T-cell (primary cell): ENCODE data around the gene COPS3. TPM values are rescaled to one million over a fixed set of nuclear protein-coding genes. Genes with fewer than 3 reads are reported as not detected.

Source experiments
- ATAC-seq, 4 experiments: fragments of 200-7000 bp in 3 of 4; fragments of 150-1000 bp in 1 of 4; cut with Tn5 transposase; replicated peaks in 1 of 4; 1 replicate in 3 of 4; 2 replicates in 1 of 4; pipeline ENCODE4 v1.10.0; 2021; ENCODE audit warnings: moderate library complexity in 3 of 4, mild to moderate bottlenecking in 2 of 4, moderate number of reproducible peaks in 1 of 4
- CTCF ChIA-PET, 2 donors: fragments of 300-600 bp; sonication (Branson Sonifier 250); formaldehyde crosslinking; loops; one replicate each; lab custom pipeline; 2022; ENCODE audit warnings: antibody characterized with exemption in 2 of 2; lab: Charles Lee
- POLR2A ChIA-PET, 2 donors: fragments of 300-600 bp; sonication (Branson Sonifier 250); formaldehyde crosslinking; loops; one replicate each; lab custom pipeline; 2022; ENCODE audit warnings: antibody characterized with exemption in 2 of 2; lab: Charles Lee
- DNase-seq, 35 experiments: peaks; one replicate each; pipeline versions ENCODE4 v3.0.0 to v3.0.0-alpha.2; 2013 to 2023
- H3K27ac ChIP-seq: one replicate; pipeline ENCODE4 v1.5.1; 2013; ENCODE audit warnings: low read length
- H3K27me3 ChIP-seq, 2 experiments: replicated peaks in 1 of 2; 1 replicate in 1 of 2; 2 replicates in 1 of 2; pipeline versions ENCODE4 v1.6.1 to v1.7.0; 2013; ENCODE audit warnings: low read length in 1 of 2, mixed read lengths in 1 of 2; ENCODE audit not compliant: control insufficient read depth in 2 of 2, insufficient read depth in 2 of 2; ENCODE audit errors: extremely low read depth in 1 of 2
- H3K36me3 ChIP-seq, 2 donors: 1 replicate in 1 of 2; 2 replicates in 1 of 2; pipeline versions ENCODE4 v1.6.1 to v1.7.0; 2013; ENCODE audit warnings: low read length in 1 of 2; ENCODE audit not compliant: control insufficient read depth in 2 of 2, insufficient read depth in 1 of 2; ENCODE audit errors: extremely low read depth in 1 of 2
- H3K4me1 ChIP-seq, 2 experiments: 1 replicate in 1 of 2; 2 replicates in 1 of 2; pipeline versions ENCODE4 v1.6.1 to v1.7.0; 2013; ENCODE audit warnings: low read length in 2 of 2, mixed read lengths in 1 of 2; ENCODE audit not compliant: insufficient read depth in 2 of 2, control insufficient read depth in 1 of 2; ENCODE audit errors: extremely low read depth in 1 of 2
- H3K4me3 ChIP-seq, 2 donors: 1 replicate in 1 of 2; 2 replicates in 1 of 2; pipeline versions ENCODE4 v1.5.1 to v1.7.0; 2013; ENCODE audit warnings: mild to moderate bottlenecking in 2 of 2, low read length in 1 of 2, moderate library complexity in 1 of 2; ENCODE audit not compliant: control insufficient read depth in 1 of 2; ENCODE audit errors: extremely low read depth in 1 of 2
- H3K9me3 ChIP-seq: 2 replicates; pipeline ENCODE4 v1.7.0; 2013
- H3K27ac Mint-ChIP-seq, 2 donors: one replicate each; pipeline ENCODE4 v1.8.0; 2020 to 2021; ENCODE audit warnings: mild to moderate bottlenecking in 2 of 2, mixed read lengths in 2 of 2
- H3K27me3 Mint-ChIP-seq, 2 donors: one replicate each; pipeline ENCODE4 v1.8.0; 2021 to 2022; ENCODE audit warnings: mixed read lengths in 2 of 2
- H3K36me3 Mint-ChIP-seq: one replicate; pipeline ENCODE4 v1.8.0; 2021; ENCODE audit warnings: mixed read lengths
- H3K4me1 Mint-ChIP-seq, 3 donors: one replicate each; pipeline ENCODE4 v1.8.0; 2020 to 2022; ENCODE audit warnings: mixed read lengths in 3 of 3, mild to moderate bottlenecking in 1 of 3
- H3K4me3 Mint-ChIP-seq, 3 donors: one replicate each; pipeline ENCODE4 v1.8.0; 2020 to 2022; ENCODE audit warnings: mild to moderate bottlenecking in 3 of 3, mixed read lengths in 3 of 3, moderate library complexity in 3 of 3
- H3K9me3 Mint-ChIP-seq, 3 donors: one replicate each; pipeline ENCODE4 v1.8.0; 2020 to 2022; ENCODE audit warnings: mixed read lengths in 3 of 3
- WGBS: methylation state at CpG from one replicate; pipeline ENCODE4 v1.1.5; 2013; ENCODE audit warnings: missing lambda C conversion rate; ENCODE audit not compliant: insufficient coverage; 5-methylcytosine and 5-hydroxymethylcytosine counted together
- total RNA-seq, 35 experiments: library from RNA in 6 of 35; stranded (reverse) in 6 of 35; fragments of 120-200 nt in 1 of 35; gene quantifications; one replicate each; pipeline versions ENCODE4 v1.2.1 to v1.2.4 and lab custom pipeline; 2013 to 2026

COPS3 gene
- total RNA-seq, 5 donors from 2014 or later (not counting 1 experiment from before 2014, with no cell fraction given) = 50.7 to 77.2 (median 55.6) TPM

DNA sequence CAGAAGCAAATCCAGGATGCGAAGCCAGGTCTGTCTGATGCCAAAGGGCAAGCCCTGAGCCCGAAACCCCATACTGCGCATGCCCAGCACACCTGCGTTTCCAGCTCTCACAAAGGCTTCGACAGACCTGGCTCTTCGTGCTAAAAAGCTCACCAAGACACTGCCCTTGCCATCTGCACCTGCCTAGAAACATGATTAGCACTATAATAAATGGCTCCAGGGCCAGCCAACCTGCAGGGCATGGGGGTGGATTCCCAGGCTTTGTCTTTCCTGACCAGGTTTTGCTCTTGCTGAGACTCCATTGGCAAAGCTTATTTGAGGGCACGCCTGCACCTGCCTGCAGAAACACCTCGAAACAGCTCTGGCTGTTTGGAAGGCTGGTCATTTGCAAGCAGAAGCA is 60.5 kb downstream of the COPS3 start:
- 100% methylated on average over 7 of the region's 8 CpGs for WGBS
- H3K36me3 ChIP-seq = peaks cover 43 to 93% of the 10 kb centered on the region in 2 donors

GRCh38 chr17:17217995-17218394 is 63.1 kb downstream of the COPS3 start:
- Histone ChIP-seq H3K27me3 (no peaks in the 10 kb centered on the region), H3K27ac (no peak overlapping the region), H3K4me3 (no peak overlapping the region), H3K4me1 (no peaks in the 10 kb centered on the region), H3K36me3 (peaks cover 27 to 92% of the 10 kb centered on the region in 2 donors), H3K9me3 (no peaks in the 10 kb centered on the region)
- ATAC-seq (no peak), DNase-seq (no peak)
- ChIA-PET CTCF (no interaction called here), POLR2A (no interaction called here)
- H3K36me3 Mint-ChIP-seq = peaks cover 63% of the 10 kb centered on the region
- WGBS = no CpG with 5 or more reads among the region's 3 CpGs
- H3K27me3 Mint-ChIP-seq = no peaks in the 10 kb centered on the region
- no peaks in the 10 kb centered on the region for H3K9me3 Mint-ChIP-seq
- peak overlapping the region in 1 of 2 donors; percentile 11 for H3K27ac Mint-ChIP-seq
- H3K4me3 Mint-ChIP-seq = no peak overlapping the region
- no peaks in the 10 kb centered on the region for H3K4me1 Mint-ChIP-seq

More for the DNA sequence above, 60.5 kb downstream of the COPS3 start:
- DNase-seq = no peak
- no peaks in the 10 kb centered on the region for H3K27me3 Mint-ChIP-seq
- H3K27ac Mint-ChIP-seq = no peak overlapping the region
- Histone ChIP-seq H3K9me3 (no peaks in the 10 kb centered on the region), H3K4me3 (no peak overlapping the region), H3K4me1 (no peaks in the 10 kb centered on the region), H3K27ac (no peak overlapping the region), H3K27me3 (no peaks in the 10 kb centered on the region)
- ChIA-PET CTCF (no interaction called here), POLR2A (no interaction called here)
- no peaks in the 10 kb centered on the region for H3K4me1 Mint-ChIP-seq
- peaks cover 68% of the 10 kb centered on the region for H3K36me3 Mint-ChIP-seq
- no peaks in the 10 kb centered on the region for H3K9me3 Mint-ChIP-seq
- no peak for ATAC-seq
- no peak overlapping the region for H3K4me3 Mint-ChIP-seq

GRCh38 chr17:17216776-17217175 is 64.3 kb downstream of the COPS3 start:
- Histone ChIP-seq H3K4me1 (no peaks in the 10 kb centered on the region), H3K4me3 (no peak overlapping the region), H3K27me3 (no peaks in the 10 kb centered on the region), H3K36me3 (peaks cover 27 to 83% of the 10 kb centered on the region in 2 donors), H3K27ac (no peak overlapping the region), H3K9me3 (no peaks in the 10 kb centered on the region)
- Mint-ChIP-seq H3K4me3 (no peak overlapping the region), H3K4me1 (no peaks in the 10 kb centered on the region), H3K36me3 (peaks cover 61% of the 10 kb centered on the region), H3K27me3 (no peaks in the 10 kb centered on the region), H3K9me3 (no peaks in the 10 kb centered on the region), H3K27ac (no peak overlapping the region)
- DNase-seq (no peak), ATAC-seq (no peak)
- POLR2A ChIA-PET = no interaction called here
- WGBS = 96% methylated on average over 15 of the region's 16 CpGs
- CTCF ChIA-PET = no interaction called here

DNA sequence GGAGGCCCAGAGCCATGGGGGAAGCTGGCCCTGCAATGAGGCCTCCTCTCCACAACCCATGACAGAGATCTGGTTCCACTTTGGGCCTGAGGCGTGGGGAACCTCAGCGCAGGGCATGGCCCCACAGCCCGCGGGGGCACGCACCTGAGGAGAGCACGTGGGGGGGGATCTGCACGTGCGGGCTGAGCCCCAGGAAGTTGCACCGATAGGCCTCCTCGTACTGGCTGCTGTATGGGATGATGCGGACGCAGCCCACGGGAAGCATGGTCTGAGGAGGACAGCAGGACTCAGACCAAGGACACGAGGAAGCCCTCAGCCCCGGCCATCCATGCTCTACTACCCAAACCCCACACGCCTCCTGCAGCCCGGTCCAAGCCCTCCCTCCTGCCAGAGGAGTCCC is 64.8 kb downstream of the COPS3 start:
- H3K4me3 ChIP-seq = no peak overlapping the region
- ChIA-PET CTCF (no interaction called here), POLR2A (no interaction called here)
- H3K27ac ChIP-seq = no peak overlapping the region
- no peaks in the 10 kb centered on the region for H3K4me1 Mint-ChIP-seq
- H3K4me3 Mint-ChIP-seq = no peak overlapping the region
- 99% methylated on average over 10 of the region's 17 CpGs for WGBS
- DNase-seq = no peak
- no peak for ATAC-seq
- no peak overlapping the region for H3K27ac Mint-ChIP-seq
- no peaks in the 10 kb centered on the region for H3K9me3 ChIP-seq
- peaks cover 57% of the 10 kb centered on the region for H3K36me3 Mint-ChIP-seq
- H3K9me3 Mint-ChIP-seq = no peaks in the 10 kb centered on the region
- H3K27me3 ChIP-seq = no peaks in the 10 kb centered on the region
- H3K36me3 ChIP-seq = peaks cover 27 to 78% of the 10 kb centered on the region in 2 donors
- H3K27me3 Mint-ChIP-seq = no peaks in the 10 kb centered on the region
- no peaks in the 10 kb centered on the region for H3K4me1 ChIP-seq

GRCh38 chr17:17215575-17215974 is 65.5 kb downstream of the COPS3 start:
- WGBS = 96% methylated on average over 6 of the region's 8 CpGs
- H3K9me3 Mint-ChIP-seq = no peaks in the 10 kb centered on the region
- CTCF ChIA-PET = no interaction called here

GRCh38 chr17:17214646-17215436 is 66.2 kb downstream of the COPS3 start:
- WGBS = 95% methylated on average over 13 of the region's 27 CpGs
- H3K4me1 Mint-ChIP-seq = no peaks in the 10 kb centered on the region
- CTCF ChIA-PET = no interaction called here
- Histone ChIP-seq H3K4me1 (no peaks in the 10 kb centered on the region), H3K27ac (no peak overlapping the region), H3K36me3 (peaks cover 17 to 65% of the 10 kb centered on the region in 2 donors), H3K4me3 (no peak overlapping the region), H3K9me3 (no peaks in the 10 kb centered on the region), H3K27me3 (no peaks in the 10 kb centered on the region)
- DNase-seq = no peak
- H3K27ac Mint-ChIP-seq = no peak overlapping the region
- H3K9me3 Mint-ChIP-seq = no peaks in the 10 kb centered on the region
- peaks cover 47% of the 10 kb centered on the region for H3K36me3 Mint-ChIP-seq
- POLR2A ChIA-PET = no interaction called here
- ATAC-seq = no peak
- no peak overlapping the region for H3K4me3 Mint-ChIP-seq
- H3K27me3 Mint-ChIP-seq = no peaks in the 10 kb centered on the region

More at GRCh38 chr17:17215575-17215974, 65.5 kb downstream of the COPS3 start:
- Mint-ChIP-seq H3K4me3 (no peak overlapping the region), H3K36me3 (peaks cover 53% of the 10 kb centered on the region), H3K27me3 (no peaks in the 10 kb centered on the region), H3K4me1 (no peaks in the 10 kb centered on the region), H3K27ac (peak overlapping the region; percentile 27 to 52)
- POLR2A ChIA-PET = no interaction called here
- Histone ChIP-seq H3K27me3 (no peaks in the 10 kb centered on the region), H3K4me1 (no peaks in the 10 kb centered on the region), H3K27ac (no peak overlapping the region), H3K4me3 (no peak overlapping the region), H3K36me3 (peaks cover 23 to 71% of the 10 kb centered on the region in 2 donors), H3K9me3 (no peaks in the 10 kb centered on the region)
- ATAC-seq (no peak), DNase-seq (no peak)
